ENCODE measurements around the gene INSL3.
A peak's percentile ranks its signal among the peaks of the same experiment; 100 is the strongest.
"Not testable (repeated sequence)": the region's sequence is repeated elsewhere in the genome, so short reads cannot be mapped to it uniquely, and the experiment has no call there.

Gene INSL3

DNA sequence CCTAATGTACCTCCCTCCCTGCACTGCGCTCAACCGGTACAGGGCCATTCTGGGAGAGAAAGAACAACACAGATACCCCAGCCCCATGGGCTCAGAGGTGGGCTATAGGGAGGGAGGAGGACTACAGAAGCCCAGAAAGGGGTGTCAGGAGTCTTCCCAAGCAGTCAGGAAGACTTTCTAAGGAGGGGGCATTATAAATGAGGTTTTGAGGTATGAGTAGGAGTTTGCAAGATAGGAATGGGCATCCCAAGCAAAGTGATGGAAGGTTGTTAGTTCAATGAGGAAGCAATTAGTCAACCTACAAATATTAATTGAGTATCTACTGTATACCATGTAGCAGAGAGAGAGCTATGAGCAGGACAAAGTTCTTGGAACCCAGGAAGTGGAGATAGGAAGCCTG, 32.7 kb downstream of the INSL3 start:
- TF ChIP-seq, protein P1, sequence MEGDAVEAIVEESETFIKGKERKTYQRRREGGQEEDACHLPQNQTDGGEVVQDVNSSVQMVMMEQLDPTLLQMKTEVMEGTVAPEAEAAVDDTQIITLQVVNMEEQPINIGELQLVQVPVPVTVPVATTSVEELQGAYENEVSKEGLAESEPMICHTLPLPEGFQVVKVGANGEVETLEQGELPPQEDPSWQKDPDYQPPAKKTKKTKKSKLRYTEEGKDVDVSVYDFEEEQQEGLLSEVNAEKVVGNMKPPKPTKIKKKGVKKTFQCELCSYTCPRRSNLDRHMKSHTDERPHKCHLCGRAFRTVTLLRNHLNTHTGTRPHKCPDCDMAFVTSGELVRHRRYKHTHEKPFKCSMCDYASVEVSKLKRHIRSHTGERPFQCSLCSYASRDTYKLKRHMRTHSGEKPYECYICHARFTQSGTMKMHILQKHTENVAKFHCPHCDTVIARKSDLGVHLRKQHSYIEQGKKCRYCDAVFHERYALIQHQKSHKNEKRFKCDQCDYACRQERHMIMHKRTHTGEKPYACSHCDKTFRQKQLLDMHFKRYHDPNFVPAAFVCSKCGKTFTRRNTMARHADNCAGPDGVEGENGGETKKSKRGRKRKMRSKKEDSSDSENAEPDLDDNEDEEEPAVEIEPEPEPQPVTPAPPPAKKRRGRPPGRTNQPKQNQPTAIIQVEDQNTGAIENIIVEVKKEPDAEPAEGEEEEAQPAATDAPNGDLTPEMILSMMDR (IDR thresholded peaks at IDR 0.05; ENCODE audit: low read depth, low read length): no peak
- H3K4me3 ChIP-seq (ENCODE audit: low read depth, low read length): no peak overlapping the region

DNA sequence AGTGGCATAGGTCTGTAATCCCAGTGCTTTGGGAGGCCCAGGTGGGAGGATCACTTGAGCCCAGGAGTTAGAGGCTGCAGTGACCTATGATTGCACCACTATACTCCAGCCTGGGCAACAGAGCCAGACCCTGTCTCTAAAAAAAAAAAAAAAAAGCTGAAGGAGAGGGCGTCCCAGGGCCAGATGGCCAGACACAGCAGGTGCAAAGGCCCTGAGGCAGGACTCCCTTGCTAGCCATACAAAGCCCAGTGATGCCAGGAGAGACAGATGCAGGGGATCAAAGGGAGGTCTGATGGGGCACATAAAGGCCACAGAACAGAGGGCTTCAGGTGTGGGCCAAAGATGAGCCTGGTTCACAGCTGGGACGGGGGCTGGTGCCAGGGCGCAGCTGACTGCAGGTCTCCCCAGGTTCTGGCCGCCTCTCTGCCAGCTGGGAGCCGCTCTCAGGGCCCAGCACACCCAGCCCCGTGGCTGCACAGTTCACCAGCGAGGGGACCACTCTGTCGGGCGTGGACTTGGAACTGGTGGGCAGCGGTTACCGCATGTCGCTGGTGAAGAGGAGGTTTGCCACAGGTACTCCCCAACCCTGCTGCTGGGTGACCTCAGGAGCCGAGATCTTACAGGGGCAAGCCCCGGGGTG, 33.9 kb downstream of the INSL3 start:
- TF ChIP-seq, protein P1 (IDR thresholded peaks at IDR 0.05; ENCODE audit: low read depth, low read length): no peak
- no peak overlapping the region for H3K4me3 ChIP-seq (ENCODE audit: low read depth, low read length)

DNA sequence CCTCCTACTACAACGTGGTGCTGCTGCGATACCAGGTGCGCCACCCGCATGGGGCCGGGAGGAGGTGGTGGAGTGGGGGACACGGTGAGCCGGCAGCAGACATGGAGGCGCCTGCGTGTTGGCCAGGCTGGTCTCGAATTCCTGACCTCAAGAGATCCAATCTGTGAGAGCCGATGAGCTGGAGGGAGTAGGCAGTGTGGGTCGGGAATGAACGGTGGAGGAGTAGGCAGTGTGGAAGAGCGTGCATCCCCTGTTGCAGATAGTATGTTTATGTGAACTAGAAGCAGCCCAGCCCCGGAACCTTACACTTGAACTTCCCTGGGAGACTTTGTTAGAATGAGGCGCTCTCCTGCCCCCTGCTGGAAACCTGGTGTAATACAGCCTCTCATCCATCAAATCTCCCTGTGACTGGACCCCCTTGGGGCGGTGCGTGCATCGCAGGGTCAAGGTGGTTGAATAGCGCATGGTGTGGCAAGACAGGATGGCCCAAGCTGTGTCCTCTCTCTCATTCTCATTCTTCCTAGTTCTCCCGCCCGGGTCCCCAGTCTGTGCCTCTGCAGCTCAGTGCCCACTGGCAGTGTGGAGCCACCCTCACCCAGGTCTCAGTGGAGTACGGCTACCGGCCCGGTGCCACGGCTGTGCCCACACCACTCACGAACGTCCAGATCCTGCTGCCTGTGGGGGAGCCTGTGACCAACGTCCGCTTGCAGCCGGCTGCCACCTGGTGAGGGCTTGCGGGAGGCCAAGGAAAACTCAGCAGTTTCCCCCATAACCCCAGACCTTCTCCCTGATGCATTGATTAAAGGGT, 36.9 kb downstream of the INSL3 start:
- TF ChIP-seq, protein P1 (IDR thresholded peaks at IDR 0.05; ENCODE audit: low read depth, low read length): peak; percentile 84
- H3K4me3 ChIP-seq (ENCODE audit: low read depth, low read length): no peak overlapping the region

DNA sequence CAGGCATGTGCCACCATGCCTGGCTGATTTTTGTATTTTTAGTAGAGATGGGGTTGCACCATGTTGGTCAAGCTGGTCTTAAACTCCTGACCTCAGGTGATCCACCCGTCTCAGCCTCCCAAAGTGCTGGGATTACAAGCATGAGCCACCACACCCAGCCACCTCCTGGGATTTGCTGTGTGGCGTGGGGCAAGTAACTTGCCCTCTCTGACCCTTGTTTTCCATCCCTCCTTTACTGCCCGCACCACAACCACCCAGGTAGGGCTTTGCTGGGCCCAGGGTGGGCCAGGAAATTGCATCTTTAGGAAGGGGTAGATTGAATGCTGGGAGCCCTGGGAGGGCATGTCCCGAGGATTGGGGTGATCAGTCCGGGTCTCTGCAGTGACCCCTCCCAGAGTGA, 37.6 kb downstream of the INSL3 start:
- not testable (repeated sequence) for H3K4me3 ChIP-seq (ENCODE audit: low read depth, low read length)

DNA sequence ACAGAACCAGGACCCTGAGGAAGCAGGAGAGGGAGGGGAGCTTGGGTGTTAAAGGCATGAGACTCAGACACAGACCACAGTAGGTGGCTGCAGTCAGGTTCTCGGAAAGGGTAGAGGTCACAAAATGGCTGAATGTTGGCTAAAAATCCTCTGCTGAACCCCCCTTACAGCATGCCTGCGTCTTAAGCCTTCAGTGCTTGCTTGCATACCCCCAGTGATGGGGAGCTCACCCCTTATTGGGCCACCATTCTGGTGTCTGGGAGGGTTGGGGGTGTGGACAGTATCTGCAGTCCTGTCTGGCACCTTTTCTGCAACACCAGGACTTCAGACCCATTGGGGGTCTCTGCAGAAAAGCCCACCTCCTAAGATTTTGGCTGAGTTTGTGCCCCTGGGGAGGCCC, 40.5 kb downstream of the INSL3 start:
- TF ChIP-seq, protein P1 (IDR thresholded peaks at IDR 0.05; ENCODE audit: low read depth, low read length): no peak

DNA sequence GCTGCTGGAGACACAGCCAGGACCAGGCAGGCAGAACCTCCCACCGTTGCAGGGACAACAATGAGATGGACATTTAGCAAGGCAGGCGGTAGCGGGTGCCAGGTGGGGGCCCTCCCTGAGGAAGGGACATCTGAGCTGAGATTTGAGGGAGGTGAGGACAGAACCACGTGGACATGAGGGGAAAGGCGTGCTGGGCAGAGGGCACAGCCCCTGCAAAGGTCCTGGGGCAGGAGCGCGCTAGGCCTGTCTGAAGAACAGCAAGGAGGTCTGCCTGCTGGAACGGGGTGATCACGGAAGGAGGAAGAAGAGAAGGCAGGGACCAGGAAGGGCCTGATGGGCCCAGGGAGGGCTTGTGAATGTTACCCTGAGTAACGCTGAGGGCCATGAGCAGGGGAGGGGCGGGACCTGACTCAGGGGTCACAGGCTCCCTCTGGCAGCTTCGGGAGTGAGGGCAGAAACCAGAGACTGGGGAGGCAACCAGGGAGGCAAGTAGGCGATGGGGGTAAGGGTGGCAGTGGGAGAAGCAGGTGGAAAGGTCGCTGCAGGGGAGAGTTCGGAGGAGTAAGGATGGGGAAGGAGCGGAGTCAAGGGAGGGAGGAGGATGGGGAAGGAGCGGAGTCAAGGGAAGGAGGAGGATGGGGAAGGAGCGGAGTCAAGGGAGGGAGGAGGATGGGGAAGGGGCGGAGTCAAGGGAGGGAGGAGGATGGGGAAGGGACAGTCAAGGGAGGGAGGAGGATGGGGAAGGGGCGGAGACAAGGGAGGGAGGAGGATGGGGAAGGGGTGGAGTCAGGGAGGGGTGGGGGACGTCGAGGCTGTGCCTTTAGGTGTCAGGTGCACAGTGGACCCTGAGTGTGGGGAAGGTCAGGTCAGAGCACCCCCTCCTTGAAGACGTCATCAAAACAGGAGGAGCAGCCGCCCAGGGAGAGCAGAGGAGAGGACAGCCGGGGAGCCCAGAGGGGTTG, 42.1 kb downstream of the INSL3 start:
- TF ChIP-seq, protein P1 (IDR thresholded peaks at IDR 0.05; ENCODE audit: low read depth, low read length): no peak
- no peak overlapping the region for H3K4me3 ChIP-seq (ENCODE audit: low read depth, low read length)

More for the DNA sequence above, 40.5 kb downstream of the INSL3 start:
- no peak overlapping the region for H3K4me3 ChIP-seq (ENCODE audit: low read depth, low read length)

DNA sequence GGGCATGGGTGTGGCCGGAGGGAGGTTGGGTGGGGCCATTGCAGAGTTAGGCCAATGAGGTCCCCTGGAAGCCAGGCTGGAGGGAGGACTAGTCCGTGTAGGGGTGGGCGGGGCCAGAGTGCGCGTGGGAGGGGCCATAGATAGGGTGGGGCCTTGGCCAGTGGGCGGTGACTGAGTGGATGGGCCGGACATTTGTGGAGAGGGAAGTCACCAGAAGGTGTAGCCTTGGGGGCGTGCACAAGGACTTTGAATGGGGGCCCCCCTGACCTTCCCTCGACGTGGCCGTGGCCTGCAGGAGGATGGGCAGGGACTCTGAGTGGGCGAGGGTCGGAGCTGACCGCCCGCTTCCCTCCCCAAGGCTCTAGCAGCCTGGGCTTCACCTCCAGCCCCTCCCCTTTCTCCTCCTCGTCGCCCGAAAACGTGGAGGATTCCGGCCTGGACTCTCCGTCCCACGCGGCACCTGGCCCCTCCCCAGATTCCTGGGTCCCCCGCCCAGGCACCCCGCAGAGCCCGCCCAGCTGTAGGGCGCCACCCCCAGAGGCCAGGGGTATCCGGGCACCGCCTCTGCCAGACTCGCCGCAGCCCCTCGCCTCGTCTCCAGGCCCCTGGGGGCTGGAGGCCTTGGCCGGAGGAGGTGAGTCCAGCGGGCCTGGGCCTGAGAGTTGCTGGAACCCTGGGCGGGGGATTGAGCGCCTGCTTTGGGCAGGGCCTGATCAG, 42.9 kb downstream of the INSL3 start:
- TF ChIP-seq, protein P1 (IDR thresholded peaks at IDR 0.05; ENCODE audit: low read depth, low read length): no peak
- no peak overlapping the region for H3K4me3 ChIP-seq (ENCODE audit: low read depth, low read length)

DNA sequence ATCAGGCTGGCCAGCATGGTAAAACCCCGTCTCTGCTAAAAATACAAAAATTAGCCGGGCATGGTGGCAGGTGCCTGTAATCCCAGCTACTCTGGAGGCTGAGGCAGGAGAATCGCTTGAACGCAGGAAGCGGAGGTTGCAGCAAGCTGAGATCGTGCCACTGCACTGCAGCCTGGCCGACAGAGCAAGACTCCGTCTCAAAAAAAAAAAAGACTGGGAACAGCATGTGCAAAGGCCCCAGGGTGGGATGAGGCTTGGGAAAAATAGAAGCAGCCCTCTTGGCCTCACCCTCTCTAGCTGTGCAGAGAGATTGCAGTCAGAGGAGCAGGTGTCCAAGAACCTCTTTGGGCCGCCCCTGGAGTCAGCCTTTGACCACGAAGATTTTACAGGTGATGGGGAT, 43.5 kb downstream of the INSL3 start:
- not testable (repeated sequence) for H3K4me3 ChIP-seq (ENCODE audit: low read depth, low read length)
